Fibroblast of lung (primary cell): Measurements from ENCODE around the gene TUBB2A.

ENCODE experiments used
- CTCF ChIP-seq, 2 donors: IDR thresholded peaks in 1 of 2; conservative IDR thresholded peaks in 1 of 2; 1 replicate in 1 of 2; 2 replicates in 1 of 2; pipeline ENCODE4 v1.5.1; 2011 to 2012; ENCODE audit warnings: low read length in 2 of 2, control low read depth in 1 of 2, inconsistent platforms in 1 of 2, low read depth in 1 of 2, mild to moderate bottlenecking in 1 of 2
- EZH2 ChIP-seq: IDR thresholded peaks from 2 replicates; pipeline ENCODE4 v1.5.1; 2012; ENCODE audit warnings: low read length, control low read depth, mild to moderate bottlenecking; ENCODE audit errors: missing control alignments

DNA sequence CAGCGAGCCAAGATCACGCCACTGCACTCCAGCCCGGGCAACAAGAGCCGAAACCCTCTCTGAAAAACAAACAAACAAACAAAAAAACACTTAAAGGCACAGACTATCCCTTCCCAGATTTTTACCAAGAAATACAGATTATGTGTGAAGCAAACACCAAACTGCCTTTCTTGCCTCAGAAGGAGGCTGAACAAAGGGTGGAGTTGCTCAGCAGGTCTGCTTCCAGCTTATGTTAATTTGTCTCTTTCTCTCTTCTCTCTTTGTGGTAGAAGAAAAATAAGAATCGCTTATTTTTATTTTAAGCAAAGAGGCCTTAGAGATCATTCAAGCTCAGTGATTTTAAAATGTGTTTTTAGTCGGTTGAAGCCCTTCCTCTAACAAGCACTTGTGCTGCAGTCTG lies 14.2 kb downstream of the TUBB2A start:
- TF ChIP-seq CTCF (conservative IDR thresholded peaks at IDR 0.05 in 1 of 2, IDR thresholded peaks at IDR 0.05 in 1 of 2; ENCODE audit: low read depth in 1 of 2, low read length in 2 of 2) (no peak), EZH2 (no peak)
